GM23248 (cell line): Measurements from ENCODE around the gene TMC1.

Experiments used
- EZH2 ChIP-seq: fragments of 200-600 bp; sonication (generic); IDR thresholded peaks from 2 replicates; pipeline ENCODE4 v1.6.1; 2018; ENCODE audit warnings: antibody characterized with exemption, mild to moderate bottlenecking; ENCODE audit not compliant: insufficient read depth, poor library complexity, severe bottlenecking
- EZH2phosphoT487 ChIP-seq: fragments of 200-600 bp; sonication (generic); IDR thresholded peaks from 2 replicates; pipeline ENCODE4 v1.6.1; 2018; ENCODE audit warnings: antibody characterized with exemption, moderate library complexity, mild to moderate bottlenecking, low read depth; ENCODE audit not compliant: insufficient read depth

GRCh38 chr9:72476100-72476499, 45.3 kb upstream of the TMC1 start:
- TF ChIP-seq EZH2phosphoT487 (no peak), EZH2 (no peak)
